Hippocampal formation (tissue), 2 donors: ENCODE measurements around the gene MCM5.
"Not testable (repeated sequence)": the region's sequence is repeated elsewhere in the genome, so short reads cannot be mapped to it uniquely, and the experiment has no call there.

Source experiments
- DNase-seq, 2 donors: peaks; one replicate each; lab custom pipeline; 2025; lab: John Stamatoyannopoulos, UW

Gene MCM5

DNA sequence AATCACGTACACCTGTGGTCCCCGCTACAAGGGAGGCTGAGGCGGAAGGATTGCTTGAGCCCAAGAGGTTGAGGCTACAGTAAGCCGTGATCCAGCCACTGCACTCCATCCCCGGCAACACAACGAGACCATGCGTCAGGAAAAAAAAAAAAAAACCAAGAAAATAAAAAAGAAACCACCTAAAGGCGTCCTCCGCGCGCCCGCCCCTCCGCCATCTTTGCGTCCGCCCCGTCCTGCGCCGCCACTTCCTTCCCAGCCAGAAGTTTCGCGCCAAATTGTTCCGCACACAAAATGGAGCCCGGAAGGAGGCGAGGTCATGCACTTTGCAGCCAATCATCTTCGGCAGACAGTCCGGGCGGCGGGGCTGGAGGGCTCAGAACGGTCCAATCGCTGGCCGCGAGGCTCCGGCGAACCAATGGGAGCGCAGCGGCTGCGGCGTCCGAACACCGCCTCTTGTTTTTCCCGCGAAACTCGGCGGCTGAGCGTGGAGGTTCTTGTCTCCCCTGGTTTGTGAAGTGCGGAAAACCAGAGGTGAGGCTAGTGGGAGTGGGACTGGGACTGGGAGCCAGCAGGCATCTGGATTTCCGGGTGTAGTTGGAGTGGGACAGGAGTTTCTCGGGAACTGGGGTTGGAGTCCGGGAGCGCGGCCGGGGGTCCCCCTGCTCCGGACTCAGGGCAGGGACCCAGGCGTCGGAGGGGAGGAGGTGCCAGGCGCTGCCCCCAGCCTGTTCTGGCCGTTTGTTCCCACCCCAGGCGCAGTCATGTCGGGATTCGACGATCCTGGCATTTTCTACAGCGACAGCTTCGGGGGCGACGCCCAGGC lies at the start of gene MCM5:
MCM5 (plus strand) TSS at position 463 of the 823 bp plus-strand sequence; CDS start at position 762, 299 bp downstream.
- peak; percentile 93 to 94 for DNase-seq

DNA sequence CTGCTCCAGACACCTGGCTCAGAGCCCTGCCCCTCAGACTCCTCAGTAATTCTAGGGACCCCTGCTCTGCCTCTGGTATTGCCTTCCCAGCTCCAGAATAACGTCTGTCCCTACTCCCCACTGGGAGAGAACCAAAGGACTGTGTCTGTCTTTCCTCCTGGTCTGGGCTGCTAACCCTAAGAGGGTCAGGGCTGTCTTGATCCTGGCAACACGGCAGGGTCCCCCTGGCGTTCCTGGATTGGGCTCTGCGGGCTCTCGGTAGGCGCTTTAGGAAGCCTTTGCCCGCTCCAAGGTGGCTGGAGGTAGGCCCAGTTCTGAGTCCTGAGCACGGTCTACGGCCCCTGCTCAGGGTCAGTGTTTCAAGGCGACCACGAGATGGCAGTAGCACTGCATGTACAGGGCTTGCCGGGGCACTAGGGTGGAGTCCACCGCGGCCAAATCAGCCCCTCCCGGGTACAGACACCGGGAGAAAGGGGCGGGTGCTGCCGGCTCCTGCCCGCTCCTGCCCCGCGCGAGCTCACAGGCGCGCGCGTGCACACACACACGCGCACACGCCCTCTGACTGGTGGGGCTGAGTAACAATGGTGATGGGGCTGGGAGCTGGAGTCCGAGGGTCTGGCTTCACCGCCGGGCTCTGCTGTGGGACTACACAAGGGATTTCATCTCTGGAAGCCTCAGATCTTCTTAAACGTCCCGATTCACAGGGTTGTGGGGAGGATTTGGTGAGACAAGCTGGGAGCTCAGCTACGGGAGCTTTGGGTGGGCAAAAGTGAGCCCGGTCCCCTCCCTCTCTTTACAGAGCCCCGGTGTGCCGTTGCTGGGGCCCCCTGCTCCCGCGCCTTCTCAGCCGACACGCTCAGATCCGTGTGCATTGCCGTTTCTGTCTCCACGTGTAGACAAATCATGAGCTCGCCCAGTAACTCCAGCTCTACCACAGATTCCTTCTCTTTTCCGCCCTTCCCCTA lies 49.1 kb upstream of the MCM5 start:
- peak; percentile 69 to 83 for DNase-seq

DNA sequence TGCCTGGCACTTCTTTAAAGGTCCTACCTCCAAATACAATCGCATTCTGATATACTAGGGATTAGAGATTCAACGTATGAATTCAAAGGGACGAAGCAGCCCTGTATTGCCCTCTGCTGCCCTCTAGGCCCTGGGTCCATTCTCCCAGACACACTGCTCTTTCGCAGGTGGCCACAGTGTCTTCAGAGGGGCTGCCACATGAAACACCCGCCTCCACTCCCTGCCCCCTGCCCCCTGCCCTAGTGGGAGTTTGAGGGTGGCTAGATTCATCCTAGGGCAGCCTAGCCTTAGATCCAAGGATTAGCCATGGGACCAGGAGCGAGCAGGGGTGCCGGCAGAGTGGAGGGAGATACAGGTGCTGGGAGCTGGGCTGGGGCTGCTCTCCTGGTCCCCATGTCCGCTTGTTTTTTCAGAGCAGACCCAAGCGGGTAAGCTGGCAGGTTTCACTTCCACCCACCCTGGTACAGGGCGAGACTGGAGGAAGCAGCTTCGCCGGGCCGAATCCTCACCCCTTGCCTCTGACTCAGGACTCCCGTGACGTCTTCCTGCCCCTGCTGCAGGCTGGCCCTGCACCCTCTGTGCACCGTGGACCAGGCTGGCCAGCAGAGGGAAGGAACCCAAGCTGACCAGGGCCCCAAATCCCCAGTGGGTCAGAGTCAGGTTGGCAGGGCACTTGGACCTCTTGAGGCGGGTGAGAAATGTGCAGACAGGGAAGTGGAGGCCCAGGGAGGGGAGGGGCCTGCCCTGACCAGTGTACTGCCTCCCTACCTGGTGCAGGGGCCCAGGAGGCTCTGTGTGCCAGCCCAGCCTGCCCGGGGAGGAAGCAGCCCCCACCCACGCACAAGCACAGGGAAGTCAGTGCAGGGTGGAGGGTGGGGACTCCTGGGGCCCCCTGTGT lies 47.5 kb upstream of the MCM5 start:
- DNase-seq = peak; percentile 37 to 52

DNA sequence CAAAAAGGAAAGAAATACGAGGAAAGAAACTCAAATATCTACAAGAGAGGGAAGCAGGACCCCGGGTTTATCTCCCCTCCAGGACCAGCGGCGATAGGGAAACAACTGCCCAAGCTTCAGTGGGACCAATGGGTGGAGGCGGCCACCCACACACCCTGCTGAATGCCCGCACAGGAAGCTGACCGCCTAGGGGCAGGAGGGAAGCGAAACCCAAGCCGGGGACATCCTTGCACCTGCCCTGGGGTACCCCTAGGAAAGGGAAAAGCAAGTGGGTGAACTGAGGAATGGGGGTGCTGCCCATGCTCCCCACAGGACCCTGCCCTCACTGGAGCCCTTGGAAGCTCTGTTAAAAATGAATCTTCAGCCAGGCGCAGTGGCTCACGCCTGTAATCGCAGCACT lies 46.6 kb upstream of the MCM5 start:
- DNase-seq = peak in 1 of 2 donors; percentile 13

DNA sequence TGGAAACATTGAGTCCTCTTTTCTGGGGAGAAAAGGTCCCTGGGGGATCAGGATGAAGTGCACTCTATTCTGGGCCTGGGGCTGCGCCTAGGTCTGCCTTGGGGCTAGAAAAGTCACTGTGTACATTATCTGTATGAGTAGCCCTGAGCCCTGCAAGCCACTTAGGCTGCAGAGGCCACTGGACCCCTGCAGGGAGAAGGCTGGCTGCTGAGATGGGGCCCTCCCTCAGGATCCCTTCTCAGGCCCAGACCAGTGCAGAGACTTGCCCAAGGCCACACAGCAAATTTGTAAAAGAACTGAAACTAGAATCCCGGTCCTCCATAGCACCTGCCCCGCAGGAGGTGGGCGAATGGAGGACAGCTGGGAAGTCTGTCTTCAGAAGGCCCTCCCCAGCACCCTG lies 45.9 kb upstream of the MCM5 start:
- no peak for DNase-seq

DNA sequence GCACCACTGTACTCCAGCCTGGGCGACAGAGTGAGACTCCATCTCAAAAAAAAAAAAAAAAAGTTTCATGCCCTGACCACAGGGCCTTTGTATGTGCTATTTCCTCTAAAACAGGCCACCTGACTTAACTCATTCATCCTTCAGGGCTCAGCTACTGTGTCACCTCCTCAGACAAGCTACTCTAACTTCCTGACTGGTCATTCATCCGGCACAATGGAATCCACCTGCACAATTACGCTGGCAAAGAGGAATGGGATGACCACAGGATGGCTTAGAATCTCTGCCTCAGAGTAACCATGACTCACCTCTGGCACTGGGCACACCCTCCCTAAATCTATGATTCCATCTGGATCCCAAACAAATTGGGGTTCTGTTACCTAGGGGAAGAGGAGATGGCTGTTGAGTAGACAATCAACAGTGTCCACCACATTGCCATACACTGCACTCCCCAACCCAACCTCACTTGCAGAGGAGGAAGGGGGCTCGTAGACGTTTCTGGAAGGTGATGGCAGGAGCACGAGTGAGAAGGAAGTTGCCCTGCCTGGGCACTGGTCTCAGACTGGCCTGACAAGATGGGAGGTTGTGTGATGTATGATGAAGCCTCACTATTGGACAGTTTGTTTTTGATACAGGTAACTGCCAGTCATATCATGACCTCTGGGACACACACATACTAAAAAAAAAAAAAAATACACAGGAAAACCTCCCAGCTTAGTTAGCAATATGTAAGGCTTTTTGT lies 41.9 kb upstream of the MCM5 start:
- DNase-seq = no peak

DNA sequence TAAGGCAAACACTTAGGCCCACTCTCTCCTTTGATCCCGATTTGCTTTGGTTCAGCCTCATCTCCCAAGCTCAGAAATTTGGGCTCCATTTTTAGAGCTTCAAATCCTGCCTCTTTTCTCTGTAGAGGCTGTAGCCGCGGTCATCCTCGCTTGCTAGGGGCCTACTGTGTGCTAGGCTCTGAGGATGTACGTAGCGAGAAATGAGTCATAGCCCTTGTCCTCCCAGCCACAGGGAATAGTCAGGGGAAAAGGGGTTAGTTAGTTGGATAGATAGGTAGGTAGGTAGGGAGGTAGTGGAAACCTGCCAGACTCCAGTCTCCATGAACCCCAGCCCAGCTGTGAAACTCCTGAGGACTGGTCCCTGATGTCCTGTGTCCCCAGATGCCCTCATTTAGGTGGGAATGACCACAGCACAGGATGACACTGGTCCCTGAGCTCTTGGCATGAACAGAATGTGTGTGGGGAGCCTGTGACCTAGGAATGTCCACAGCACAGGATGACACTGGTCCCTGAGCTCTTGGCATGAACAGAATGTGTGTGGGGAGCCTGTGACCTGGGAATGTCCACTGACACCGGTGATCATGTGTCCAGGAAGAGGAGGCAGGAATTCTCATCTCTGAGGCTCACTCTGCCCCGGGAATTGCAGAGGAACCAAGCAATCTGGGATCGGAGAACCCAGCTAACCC lies 40.4 kb upstream of the MCM5 start:
- DNase-seq = no peak

DNA sequence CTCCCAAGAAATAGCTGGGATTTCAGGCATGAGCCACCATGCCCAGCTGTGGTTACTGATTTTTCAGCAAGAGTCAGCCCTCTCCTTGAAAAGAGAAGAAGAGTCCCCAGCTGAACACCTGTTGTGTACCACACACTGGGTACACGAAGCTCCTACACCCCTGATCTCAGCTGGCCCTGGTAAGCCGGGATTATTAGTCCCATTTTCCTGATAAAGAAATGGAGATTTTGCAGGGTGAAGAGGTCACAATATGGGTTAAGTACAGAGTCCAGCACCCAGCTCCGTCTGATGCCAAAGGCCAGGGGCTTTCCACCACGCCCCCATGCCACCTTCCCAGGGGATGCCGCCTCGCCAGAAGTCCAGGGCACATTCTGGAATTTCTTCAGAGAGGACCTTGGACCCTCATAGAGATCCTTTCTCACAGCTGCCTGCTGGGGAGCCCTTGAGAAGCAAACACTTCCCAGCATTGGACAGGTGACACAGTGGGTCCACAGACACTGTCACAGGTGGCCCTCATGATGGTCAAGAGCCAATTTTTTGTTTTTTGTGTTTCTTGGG lies 38.9 kb upstream of the MCM5 start:
- DNase-seq = no peak

DNA sequence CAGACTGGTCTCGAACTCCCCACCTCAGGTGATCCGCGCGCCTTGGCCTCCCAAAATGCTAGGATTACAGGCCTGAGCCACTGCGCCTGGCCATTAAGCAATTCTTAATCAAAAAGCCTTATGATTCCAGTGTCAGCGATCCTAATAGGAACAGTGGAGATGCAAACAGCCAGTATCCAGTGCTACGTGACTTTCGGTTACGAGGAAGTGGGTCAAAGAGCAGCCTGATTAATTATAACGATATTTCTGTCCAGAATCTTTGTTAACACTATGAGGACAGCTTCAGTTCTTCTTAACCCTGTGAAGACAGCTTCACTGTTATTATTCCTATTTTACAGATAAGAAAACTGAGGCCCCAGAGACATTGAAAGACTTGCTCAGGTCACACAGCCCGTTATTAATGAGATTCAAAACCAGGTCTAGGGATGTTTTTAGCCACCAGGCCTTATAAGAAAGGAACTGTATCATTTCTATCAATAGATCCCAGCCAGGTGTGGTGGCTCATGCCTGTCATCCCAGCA lies 36.3 kb upstream of the MCM5 start:
- no peak for DNase-seq

DNA sequence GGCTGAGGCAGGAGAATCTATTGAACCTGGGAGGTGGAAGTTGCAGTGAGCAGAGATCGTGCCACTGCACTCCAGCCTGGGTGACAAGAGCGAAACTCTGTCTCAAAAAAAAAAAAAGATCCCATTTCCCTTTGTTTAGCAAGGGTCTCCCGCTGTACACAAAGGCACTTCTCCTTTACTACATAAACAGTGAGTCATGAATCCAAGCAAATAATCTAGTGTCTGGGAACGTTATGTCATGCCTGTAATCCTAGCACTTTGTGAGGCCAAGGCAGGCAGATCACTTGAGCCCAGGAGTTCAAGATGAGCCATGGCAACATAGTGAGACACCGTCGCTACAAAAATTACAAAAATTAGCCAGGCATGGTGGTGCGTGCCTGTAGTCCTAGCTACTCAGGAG lies 35.7 kb upstream of the MCM5 start:
- not testable (repeated sequence) for DNase-seq

DNA sequence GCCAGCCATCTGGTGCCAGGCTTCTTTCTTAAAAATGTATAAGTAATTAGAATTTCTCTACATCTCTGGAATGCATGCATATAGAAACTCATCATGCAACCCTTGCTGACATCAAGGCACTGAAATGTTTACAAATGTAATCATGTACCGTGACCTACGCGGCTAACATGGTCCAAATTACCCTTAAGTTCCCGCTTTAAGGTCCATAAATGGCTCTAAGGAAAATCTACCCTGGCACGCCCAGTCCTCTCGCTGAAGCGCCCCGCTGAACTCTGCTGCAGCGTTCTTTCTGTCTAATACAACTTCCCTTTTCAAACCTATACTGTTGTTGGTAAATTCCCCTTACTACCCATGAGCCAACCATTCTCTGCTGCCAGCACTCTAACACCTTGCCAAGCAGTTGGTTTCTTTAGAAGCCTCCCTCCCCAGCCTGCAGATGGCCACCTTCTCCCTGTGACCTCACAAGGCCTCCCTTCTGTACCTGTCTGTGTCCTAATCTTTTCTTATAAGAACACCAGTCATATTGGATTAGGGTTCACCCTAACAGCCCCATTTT lies 32.5 kb upstream of the MCM5 start:
- DNase-seq = no peak

DNA sequence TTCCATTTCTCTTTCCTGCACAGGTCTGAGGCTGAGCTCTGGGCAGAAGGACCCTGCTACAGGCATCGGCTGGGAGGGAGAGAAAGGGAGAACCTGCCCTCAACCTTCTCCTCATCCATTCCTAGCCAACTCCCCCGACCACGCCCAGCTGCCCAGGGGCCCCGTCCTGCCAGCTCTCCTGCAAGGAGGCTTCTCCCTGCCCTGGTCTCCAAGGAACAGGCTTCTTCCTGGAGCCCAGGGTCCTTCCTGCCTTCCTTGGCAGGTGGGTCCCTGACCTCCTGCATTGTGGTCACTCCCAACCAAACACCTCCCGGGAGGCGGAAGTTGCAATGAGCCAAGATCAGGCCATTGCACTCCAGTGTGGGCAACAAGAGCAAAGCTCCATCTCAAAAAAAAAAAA lies 31.6 kb upstream of the MCM5 start:
- DNase-seq = no peak

DNA sequence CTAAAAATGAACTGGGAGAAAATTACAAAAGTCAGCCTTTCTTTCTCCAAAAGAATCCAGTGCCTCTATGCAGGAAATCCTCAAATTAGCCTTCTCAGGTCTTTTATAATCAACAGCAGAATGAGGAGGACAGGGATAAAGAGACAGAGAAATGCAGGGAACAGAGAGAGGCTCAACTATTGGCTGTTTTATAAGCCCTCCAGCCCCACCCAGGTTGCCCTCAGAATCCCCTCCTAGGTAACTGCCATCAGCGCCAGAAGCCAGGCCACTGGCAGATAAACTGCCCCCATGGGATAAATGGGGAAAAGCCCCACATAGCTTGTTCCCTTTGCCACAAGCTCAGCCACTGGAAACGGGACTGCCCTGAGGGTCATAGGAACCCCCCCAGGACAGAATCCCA lies 29.9 kb upstream of the MCM5 start:
- no peak for DNase-seq

DNA sequence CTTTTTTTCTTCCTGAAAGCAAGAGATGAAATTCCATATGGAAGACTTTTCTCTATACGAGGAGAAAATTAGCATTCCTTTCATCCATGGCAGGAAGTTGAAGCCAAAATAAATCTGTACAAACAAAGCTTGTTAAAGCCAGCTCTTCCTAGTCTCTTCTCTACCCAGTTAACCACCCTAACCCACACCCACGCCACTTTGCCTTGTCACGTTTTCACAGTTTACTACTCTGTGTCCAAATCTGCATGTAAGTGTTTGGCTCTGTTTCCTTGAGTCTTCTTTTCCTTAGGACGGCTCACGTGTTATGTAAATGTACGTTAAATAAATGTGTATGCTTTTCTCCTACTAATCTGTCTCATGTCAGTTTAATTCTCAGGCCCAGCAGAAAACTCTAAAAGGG lies 26.2 kb upstream of the MCM5 start:
- DNase-seq = no peak

DNA sequence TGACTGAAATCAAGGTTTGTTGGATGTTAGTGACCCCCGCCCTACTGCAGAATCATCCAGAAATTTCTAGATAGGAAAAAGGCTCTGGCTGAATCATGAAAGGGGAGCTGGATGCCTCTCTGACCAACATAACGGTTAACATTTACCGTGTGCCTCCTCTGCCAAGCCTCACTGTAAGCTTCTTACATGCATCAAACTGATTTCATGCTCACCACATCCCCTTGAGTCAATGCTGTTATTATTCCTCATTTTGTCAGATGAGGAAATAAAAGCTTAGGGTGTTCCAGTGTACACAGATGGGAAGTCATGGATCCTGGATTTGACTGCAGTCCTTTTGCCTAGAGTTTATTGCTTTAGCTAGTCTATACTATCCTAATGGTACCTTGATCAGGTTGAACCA lies 24.9 kb upstream of the MCM5 start:
- DNase-seq = no peak

DNA sequence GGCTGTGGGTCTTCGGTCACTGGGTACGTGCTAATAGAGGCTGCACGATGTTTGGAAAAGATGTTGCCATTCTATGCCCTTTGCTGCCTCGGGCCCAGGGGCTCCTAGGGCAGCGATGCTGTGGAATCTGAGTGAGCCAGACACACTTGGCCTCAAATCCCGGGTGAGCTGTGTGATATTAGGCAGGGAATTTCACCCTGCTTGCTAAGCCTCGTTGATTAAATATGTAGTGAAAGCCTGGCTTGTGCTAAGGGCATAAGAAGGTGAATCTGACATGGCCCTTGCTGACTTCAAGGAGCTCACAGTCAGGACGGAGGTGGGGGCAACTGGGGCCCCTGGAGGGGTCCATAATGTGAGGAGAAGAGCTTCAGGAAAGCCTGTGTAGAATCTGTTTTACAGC lies 24.4 kb upstream of the MCM5 start:
- no peak for DNase-seq

DNA sequence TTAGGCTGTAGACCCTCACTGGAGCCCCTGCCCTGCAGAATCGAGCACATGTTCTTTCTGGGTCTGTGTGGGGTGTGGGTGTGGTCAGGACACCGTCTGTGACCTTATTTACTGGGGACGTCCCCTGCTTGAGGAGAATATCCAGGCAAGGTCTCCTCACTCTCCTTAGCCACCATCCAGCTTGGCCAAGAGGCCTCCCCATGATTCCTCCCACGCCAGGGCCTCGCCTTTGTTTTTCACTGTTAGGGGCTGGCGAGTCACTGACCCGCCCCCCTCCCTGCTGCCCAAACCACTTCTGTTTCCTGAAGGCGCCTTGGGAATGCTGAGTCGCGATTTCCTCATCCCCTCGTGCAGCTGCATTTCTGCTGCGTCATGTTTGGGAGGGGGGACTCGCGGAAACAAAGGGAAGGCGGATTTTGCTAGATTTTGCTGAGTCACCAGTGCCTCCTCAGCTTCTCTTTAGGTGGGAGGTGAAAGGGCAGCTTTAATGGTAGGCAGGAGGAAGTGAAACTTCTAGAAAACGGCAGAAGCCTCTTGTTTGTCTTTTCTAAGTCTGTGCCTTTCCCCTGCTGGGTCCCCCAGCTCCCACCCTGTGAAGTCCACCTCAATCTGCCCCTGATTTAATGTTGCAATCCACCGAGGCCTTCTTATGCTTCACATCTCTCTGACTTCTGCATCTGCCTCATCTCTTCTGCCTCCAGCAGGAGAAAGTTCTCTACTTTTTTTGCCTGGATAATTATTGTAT lies 23.0 kb upstream of the MCM5 start:
- DNase-seq = peak; percentile 76 to 78

DNA sequence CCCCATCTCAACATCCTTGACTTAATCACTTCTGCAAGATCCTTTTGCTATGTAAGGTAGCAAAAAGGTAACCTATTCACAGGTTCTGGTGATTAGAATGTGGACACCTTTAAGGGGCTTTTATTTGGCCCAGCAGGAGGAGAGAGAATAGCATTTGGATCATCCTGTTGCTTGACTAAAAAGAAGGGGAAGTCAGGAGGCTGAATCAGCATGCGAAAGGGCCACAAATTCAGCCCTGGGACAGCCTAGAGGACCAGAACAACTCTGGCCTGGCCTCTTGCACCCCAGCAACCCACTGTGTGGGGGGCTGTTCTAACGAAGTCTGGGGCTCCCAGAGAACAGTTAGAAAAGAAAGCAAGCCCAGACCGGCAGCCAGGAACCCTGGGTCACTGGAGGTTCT lies 22.2 kb upstream of the MCM5 start:
- DNase-seq = no peak

DNA sequence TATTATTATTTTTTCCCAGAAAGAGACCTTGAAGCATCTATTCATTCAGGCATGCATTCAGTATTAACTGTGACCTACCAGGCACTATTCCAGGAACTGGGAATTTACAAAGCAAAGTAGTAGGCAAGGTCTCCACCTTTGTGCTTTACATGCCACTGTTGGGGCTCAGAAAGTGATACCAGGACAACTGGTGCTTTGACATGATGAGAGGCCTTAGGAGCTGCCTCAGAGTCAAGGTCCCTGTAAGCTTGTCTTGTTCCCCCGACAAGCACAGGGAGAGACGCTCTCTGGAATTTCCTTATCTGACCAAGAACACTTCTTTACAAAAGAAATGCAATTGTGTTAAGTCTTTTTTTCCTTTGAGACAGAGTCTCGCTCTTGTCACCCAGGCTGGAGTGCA lies 21.3 kb upstream of the MCM5 start:
- no peak for DNase-seq
